Adrenal gland (tissue), 12 donors: ENCODE measurements around the gene MMADHC. TPM values are rescaled to one million over a fixed set of nuclear protein-coding genes. Genes with fewer than 3 reads are reported as not detected.

Source experiments
- DNase-seq, 7 donors: peaks; one replicate each; pipeline ENCODE4 v3.0.0-alpha.2; 2019 to 2020
- H3K27ac ChIP-seq, 5 donors: fragments of 200-600 bp; sonication (generic) in 4 of 5; 1 replicate in 3 of 5; 2 replicates in 2 of 5; pipeline versions ENCODE4 v1.5.1 to v1.8.0; 2016 to 2020; ENCODE audit warnings: mild to moderate bottlenecking in 1 of 5
- H3K27me3 ChIP-seq: fragments of 200-600 bp; 2 replicates; pipeline ENCODE4 v1.8.0; 2021
- H3K36me3 ChIP-seq, 2 donors: fragments of 200-600 bp; replicated peaks in 1 of 2; 1 replicate in 1 of 2; 2 replicates in 1 of 2; pipeline versions ENCODE4 v1.5.1 to v1.8.0; 2018 to 2022
- H3K4me1 ChIP-seq, 2 donors: fragments of 200-600 bp; replicated peaks in 1 of 2; 1 replicate in 1 of 2; 2 replicates in 1 of 2; pipeline versions ENCODE4 v1.5.1 to v1.8.0; 2018 to 2021
- H3K4me3 ChIP-seq, 4 donors: fragments of 200-600 bp; sonication (generic) in 3 of 4; one replicate each; pipeline ENCODE4 v1.5.1; 2016 to 2018
- H3K9me3 ChIP-seq, 3 donors: fragments of 200-600 bp; sonication (generic) in 1 of 3; replicated peaks in 1 of 3; 1 replicate in 2 of 3; 2 replicates in 1 of 3; pipeline versions ENCODE4 v1.5.1 to v1.8.0; 2016 to 2021
- CTCF ChIP-seq, 6 experiments: fragments of 450-650 bp in 4 of 6; fragments of 200-600 bp in 2 of 6; sonication (generic) in 1 of 6; IDR thresholded peaks; 1 replicate in 5 of 6; 2 replicates in 1 of 6; pipeline versions ENCODE4 v1.5.1 to v1.8.0; 2016 to 2021; ENCODE audit warnings: antibody characterized with exemption in 6 of 6, mild to moderate bottlenecking in 2 of 6, moderate library complexity in 1 of 6
- POLR2A ChIP-seq, 2 donors: fragments of 450-650 bp; IDR thresholded peaks; one replicate each; pipeline ENCODE4 v1.6.1; 2017; ENCODE audit warnings: antibody characterized with exemption in 2 of 2, mild to moderate bottlenecking in 2 of 2, moderate library complexity in 1 of 2
- WGBS, 4 donors: extraction: QIAGEN DNeasy Blood & Tissue Kit in 2 of 4; methylation state at CpG; one replicate each; pipeline versions ENCODE4 v1.1.5 to v1.1.7; 2013 to 2017; 5-methylcytosine and 5-hydroxymethylcytosine counted together
- intact Hi-C, 2 donors: fragments of 100-400 bp; cut with DNase I; formaldehyde crosslinking; loops; one replicate each; pipeline versions ENCODE4 v1.14.1 to v1.15.0; 2022 to 2023
- polyA plus RNA-seq, 3 donors: library from polyadenylated mRNA; stranded (reverse); fragments of 200-250 nt in 2 of 3; fragments of 350-450 nt in 1 of 3; fragmentation: Illumina TruSeq in 1 of 3; extraction: RNeasy Lipid Tissue Mini Kit (QIAGEN cat#74804) in 1 of 3; gene quantifications; one replicate each; pipeline ENCODE4 v1.2.3, GENCODE V29; 2013 to 2014
- total RNA-seq, 9 donors: library from RNA; depleted of rRNA in 4 of 9; stranded (reverse); fragments of >200 nt in 4 of 9; fragments of 120-200 nt in 1 of 9; fragmentation: NEBNext Ultra II Directional in 1 of 9; extraction: Animal tissue kit (Norgen Biotek cat#: 25700) in 1 of 9; gene quantifications; one replicate each; pipeline versions ENCODE4 v1.1.0 to v1.2.4, GENCODE V29; 2013 to 2023
- donor health status: healthy with polysubstance abuse.
- donor health status: Bipolar disorder and iron deficiency.
- donor health status: DM: yes; HTN: yes; CAD: no.
- donor health status: DM: no; HTN: no; CAD: no.
- donor health status: DM: no; HTN: no; CAD: no.
- donor health status: DM: yes; HTN: yes; CAD: no.

Gene MMADHC
- total and polyA plus RNA-seq, 12 donors, result 28.0 to 179 (median 91.0) TPM

GRCh38 chr2:149622343-149622742 is 34.8 kb upstream of the MMADHC start:
- no peak for TF ChIP-seq POLR2A (IDR thresholded peaks at IDR 0.05)
- TF ChIP-seq CTCF (IDR thresholded peaks at IDR 0.05), result no peak
- intact Hi-C loops, result no loop called here
- H3K4me3 ChIP-seq, result no peak overlapping the region
- H3K27me3 ChIP-seq, result no peaks in the 10 kb centered on the region
- DNase-seq, result no peak
- no peaks in the 10 kb centered on the region for H3K36me3 ChIP-seq
- WGBS, 4 donors, result 93 to 100% (median 95%) methylated on average over 1 of the region's 1 CpG
- no peaks in the 10 kb centered on the region for H3K4me1 ChIP-seq
- no peak overlapping the region for H3K27ac ChIP-seq
- H3K9me3 ChIP-seq, result no peaks in the 10 kb centered on the region

GRCh38 chr2:149617476-149617875 is 29.9 kb upstream of the MMADHC start:
- TF ChIP-seq POLR2A (IDR thresholded peaks at IDR 0.05) (no peak), CTCF (IDR thresholded peaks at IDR 0.05) (no peak)
- no peak for DNase-seq
- H3K9me3 ChIP-seq, result no peaks in the 10 kb centered on the region
- intact Hi-C loops, result no loop called here
- H3K27ac ChIP-seq, result no peak overlapping the region
- no peaks in the 10 kb centered on the region for H3K36me3 ChIP-seq
- H3K4me1 ChIP-seq, result no peaks in the 10 kb centered on the region
- H3K4me3 ChIP-seq, result no peak overlapping the region
- H3K27me3 ChIP-seq, result no peaks in the 10 kb centered on the region

GRCh38 chr2:149616681-149617456 is 29.3 kb upstream of the MMADHC start:
- Histone ChIP-seq H3K27me3 (no peaks in the 10 kb centered on the region), H3K4me1 (no peaks in the 10 kb centered on the region), H3K27ac (no peak overlapping the region), H3K4me3 (no peak overlapping the region), H3K36me3 (no peaks in the 10 kb centered on the region), H3K9me3 (no peaks in the 10 kb centered on the region)
- WGBS, 4 donors, result 83 to 91% (median 86%) methylated on average over 3 of the region's 3 CpGs
- DNase-seq, result no peak
- no peak for TF ChIP-seq CTCF (IDR thresholded peaks at IDR 0.05)
- TF ChIP-seq POLR2A (IDR thresholded peaks at IDR 0.05), result no peak
- intact Hi-C loops, result no loop called here

GRCh38 chr2:149613704-149614103 is 26.1 kb upstream of the MMADHC start:
- H3K27ac ChIP-seq, result no peak overlapping the region
- no peak for DNase-seq
- H3K4me1 ChIP-seq, result no peaks in the 10 kb centered on the region
- H3K4me3 ChIP-seq, result no peak overlapping the region
- intact Hi-C loops, result no loop called here
- WGBS, 4 donors, result 85 to 87% (median 86%) methylated on average over 2 of the region's 2 CpGs
- H3K27me3 ChIP-seq, result no peaks in the 10 kb centered on the region
- TF ChIP-seq POLR2A (IDR thresholded peaks at IDR 0.05) (no peak), CTCF (IDR thresholded peaks at IDR 0.05) (no peak)
- no peaks in the 10 kb centered on the region for H3K36me3 ChIP-seq
- H3K9me3 ChIP-seq, result no peaks in the 10 kb centered on the region
